RWPE2 (cell line): Measurements from ENCODE around the gene PTPRC.

Source experiments
- ATAC-seq: fragments of 200-7000 bp; cut with Tn5 transposase; 3 replicates; pipeline ENCODE4 v1.9.1; 2021; ENCODE audit warnings: low read depth
- DNase-seq: peaks from one replicate; pipeline ENCODE4 v3.0.0-alpha.2; 2020; ENCODE audit warnings: low spot score
- H3K27ac ChIP-seq: fragments of 450-650 bp; 2 replicates; pipeline ENCODE4 v1.5.1; 2017; ENCODE audit warnings: mild to moderate bottlenecking; ENCODE audit not compliant: poor library complexity, severe bottlenecking
- H3K27me3 ChIP-seq: fragments of 250-450 bp; sonication (Bioruptor Pico); 2 replicates; pipeline ENCODE4 v1.5.1; 2021; ENCODE audit warnings: mild to moderate bottlenecking, moderate library complexity; ENCODE audit not compliant: insufficient read depth, poor library complexity, severe bottlenecking
- H3K36me3 ChIP-seq: fragments of 250-450 bp; sonication (Bioruptor Pico); 2 replicates; pipeline ENCODE4 v1.5.1; 2020; ENCODE audit warnings: low read depth, mild to moderate bottlenecking, moderate library complexity
- H3K4me1 ChIP-seq: fragments of 250-450 bp; sonication (Bioruptor Pico); 2 replicates; pipeline ENCODE4 v1.5.1; 2021; ENCODE audit warnings: mild to moderate bottlenecking, moderate library complexity; ENCODE audit not compliant: insufficient read depth, poor library complexity, severe bottlenecking
- H3K4me3 ChIP-seq: fragments of 250-450 bp; sonication (Bioruptor Pico); 2 replicates; pipeline ENCODE4 v1.5.1; 2021; ENCODE audit warnings: mild to moderate bottlenecking, moderate library complexity; ENCODE audit not compliant: severe bottlenecking
- H3K9me3 ChIP-seq: fragments of 250-450 bp; sonication (Bioruptor Pico); 2 replicates; pipeline ENCODE4 v1.5.1; 2021; ENCODE audit warnings: mild to moderate bottlenecking, moderate library complexity; ENCODE audit not compliant: severe bottlenecking
- CTCF ChIP-seq: fragments of 450-650 bp; IDR thresholded peaks from one replicate; pipeline ENCODE4 v1.5.1; 2017; ENCODE audit warnings: mild to moderate bottlenecking, moderate library complexity; ENCODE audit not compliant: poor library complexity, severe bottlenecking

The PTPRC gene

GRCh38 chr1:198780376-198780775 is 141.5 kb downstream of the PTPRC start:
- Histone ChIP-seq H3K27me3 (no peaks in the 10 kb centered on the region), H3K4me1 (peaks cover 16% of the 10 kb centered on the region), H3K27ac (no peak overlapping the region), H3K36me3 (no peaks in the 10 kb centered on the region), H3K9me3 (no peaks in the 10 kb centered on the region), H3K4me3 (no peak overlapping the region)
- DNase-seq (no peak), ATAC-seq (no peak)
- TF ChIP-seq CTCF, result no peak

- H3K4me1 ChIP-seq, result no peaks in the 10 kb centered on the region
- ATAC-seq (no peak), DNase-seq (no peak)
- H3K27me3 ChIP-seq, result no peaks in the 10 kb centered on the region
- H3K36me3 ChIP-seq, result no peaks in the 10 kb centered on the region
- TF ChIP-seq CTCF, result peak; percentile 25
- H3K27ac ChIP-seq, result no peak overlapping the region
- no peaks in the 10 kb centered on the region for H3K9me3 ChIP-seq
- H3K4me3 ChIP-seq, result no peak overlapping the region
These were observed 149.8 kb downstream of the PTPRC start for GRCh38 chr1:198788561-198789064.

GRCh38 chr1:198793714-198794113 is 154.9 kb downstream of the PTPRC start:
- Histone ChIP-seq H3K9me3 (no peaks in the 10 kb centered on the region), H3K27me3 (no peaks in the 10 kb centered on the region), H3K36me3 (no peaks in the 10 kb centered on the region), H3K27ac (no peak overlapping the region), H3K4me1 (no peaks in the 10 kb centered on the region), H3K4me3 (no peak overlapping the region)
- no peak for ATAC-seq
- no peak for DNase-seq
- TF ChIP-seq CTCF, result no peak

GRCh38 chr1:198794498-198794897 is 155.7 kb downstream of the PTPRC start:
- no peaks in the 10 kb centered on the region for H3K36me3 ChIP-seq
- ATAC-seq, result peak; percentile 45; the same call in 1 of the 3 replicates
- H3K27ac ChIP-seq, result no peak overlapping the region
- no peaks in the 10 kb centered on the region for H3K4me1 ChIP-seq
- no peak for DNase-seq
- no peaks in the 10 kb centered on the region for H3K9me3 ChIP-seq
- H3K27me3 ChIP-seq, result no peaks in the 10 kb centered on the region
- TF ChIP-seq CTCF, result no peak
- H3K4me3 ChIP-seq, result no peak overlapping the region

GRCh38 chr1:198797656-198798055 is 158.8 kb downstream of the PTPRC start:
- Histone ChIP-seq H3K4me3 (no peak overlapping the region), H3K36me3 (no peaks in the 10 kb centered on the region), H3K4me1 (no peaks in the 10 kb centered on the region), H3K27ac (no peak overlapping the region), H3K27me3 (no peaks in the 10 kb centered on the region), H3K9me3 (no peaks in the 10 kb centered on the region)
- no peak for ATAC-seq
- DNase-seq, result no peak
- TF ChIP-seq CTCF, result no peak
